GM18517 (cell line): Measurements from ENCODE around the gene ATF6B.
A peak's percentile ranks its signal among the peaks of the same experiment; 100 is the strongest.

Experiments used
- ATAC-seq: cut with Tn5 transposase; IDR thresholded peaks from one replicate; pipeline ENCODE4 v1.9.1; 2021; ENCODE audit warnings: mild to moderate bottlenecking, moderate library complexity; ENCODE audit not compliant: unreplicated experiment

Gene ATF6B

GRCh38 chr6:32132110-32132509, 4.1 kb upstream of the ATF6B start:
- no peak for ATAC-seq

DNA sequence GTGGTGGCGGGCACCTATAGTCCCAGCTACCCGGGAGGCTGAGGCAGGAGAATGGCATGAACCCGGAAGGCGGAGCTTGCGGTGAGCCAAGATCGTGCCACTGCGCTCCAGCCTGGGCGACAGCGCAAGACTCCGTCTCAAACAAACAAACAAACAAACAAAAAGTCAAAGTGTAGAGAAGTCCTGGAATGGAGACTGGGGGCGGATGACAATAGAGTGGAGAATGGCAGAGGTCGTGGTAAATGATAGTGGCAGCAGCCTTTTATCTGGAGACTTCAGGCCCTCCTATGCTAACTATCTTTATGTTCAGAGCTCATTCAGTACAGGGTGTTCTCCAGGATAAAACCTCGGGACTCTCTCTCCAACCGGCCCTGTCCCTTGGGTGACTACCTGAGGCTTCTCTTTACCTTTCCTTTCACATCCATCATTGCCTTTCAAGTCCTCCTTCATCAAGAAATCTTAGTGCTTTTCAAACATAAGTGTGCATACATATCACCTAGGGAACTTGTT, 3.4 kb upstream of the ATF6B start:
- no peak for ATAC-seq

GRCh38 chr6:32129297-32130088, 1.4 kb upstream of the ATF6B start:
- ATAC-seq, result peak; percentile 4

GRCh38 chr6:32128751-32129296, 778 bp upstream of the ATF6B start:
- ATAC-seq, result no peak

- ATAC-seq, result no peak
Observed at GRCh38 chr6:32127409-32127716, 683 bp downstream of the ATF6B start.

- no peak for ATAC-seq
Observed at GRCh38 chr6:32126880-32127279, 1.2 kb downstream of the ATF6B start.

- no peak for ATAC-seq
Observed at GRCh38 chr6:32123681-32124080, 4.4 kb downstream of the ATF6B start.

GRCh38 chr6:32120573-32121059, 7.4 kb downstream of the ATF6B start:
- no peak for ATAC-seq

GRCh38 chr6:32118782-32119628, 9.0 kb downstream of the ATF6B start:
- no peak for ATAC-seq

DNA sequence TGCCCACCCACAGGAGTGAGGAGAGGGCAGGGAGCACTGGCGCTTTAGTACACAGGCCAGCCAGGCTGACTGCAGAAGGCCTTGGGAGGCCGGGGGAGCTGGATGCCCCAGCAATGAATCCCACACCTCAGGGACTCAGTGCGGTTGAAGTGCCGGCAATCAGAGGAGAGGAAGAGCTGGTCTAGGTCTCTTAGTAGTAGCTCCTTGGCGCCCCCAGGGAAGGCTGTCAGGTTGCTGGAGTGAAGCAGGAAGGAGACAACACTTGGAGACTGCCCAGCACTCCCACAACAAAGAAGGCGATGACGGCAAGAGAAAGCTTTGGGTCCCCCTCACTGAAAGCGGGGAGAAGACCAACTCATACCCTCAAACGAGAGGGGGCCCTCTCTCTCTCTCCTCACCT, 10.6 kb downstream of the ATF6B start:
- no peak for ATAC-seq

GRCh38 chr6:32116674-32117073, 11.4 kb downstream of the ATF6B start:
- no peak for ATAC-seq

DNA sequence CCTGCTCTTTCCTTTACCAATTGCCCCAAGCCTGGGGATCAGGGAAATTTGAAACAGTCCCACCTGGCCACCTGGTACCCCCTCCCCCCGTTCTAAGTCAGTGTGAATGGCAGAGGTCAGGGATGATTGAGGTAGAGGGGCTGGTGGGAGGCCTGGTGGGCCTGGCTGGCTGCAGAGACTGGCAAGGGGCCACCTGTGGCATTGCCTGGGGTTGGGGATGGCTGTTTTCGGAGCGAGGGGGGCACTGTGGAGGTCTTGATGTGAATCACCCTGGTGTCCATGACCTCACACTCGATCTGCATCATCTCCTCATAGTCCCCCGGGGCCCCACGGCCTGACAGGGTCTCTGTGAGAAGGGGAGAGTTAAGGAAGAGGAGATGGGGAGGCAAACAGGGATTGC, 12.4 kb downstream of the ATF6B start:
- ATAC-seq, result no peak

DNA sequence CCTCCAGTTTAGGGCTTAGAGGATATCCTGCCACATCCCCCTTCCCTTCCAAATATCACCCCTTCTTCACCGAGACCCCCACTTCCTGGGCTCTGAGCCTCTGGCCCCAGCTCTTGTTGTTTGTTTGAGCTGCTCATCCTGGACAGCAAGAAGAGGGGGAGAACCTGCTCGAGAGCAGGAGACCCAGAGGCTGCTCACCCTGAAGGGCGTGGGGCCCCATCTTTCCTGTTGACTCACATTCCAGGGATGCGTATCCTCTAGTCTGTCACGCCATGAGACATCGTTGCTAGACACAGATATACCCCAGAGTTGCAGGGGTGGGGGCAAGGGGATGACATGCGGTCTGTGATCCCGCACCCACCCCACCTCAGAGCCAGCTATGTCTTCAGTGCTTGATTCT, 13.2 kb downstream of the ATF6B start:
- no peak for ATAC-seq

- ATAC-seq, result no peak
Observed at GRCh38 chr6:32113386-32114352, 14.4 kb downstream of the ATF6B start.

- ATAC-seq, result no peak
Observed at GRCh38 chr6:32112431-32112980, 15.5 kb downstream of the ATF6B start.

GRCh38 chr6:32111424-32112066, 16.5 kb downstream of the ATF6B start:
- ATAC-seq, result no peak

DNA sequence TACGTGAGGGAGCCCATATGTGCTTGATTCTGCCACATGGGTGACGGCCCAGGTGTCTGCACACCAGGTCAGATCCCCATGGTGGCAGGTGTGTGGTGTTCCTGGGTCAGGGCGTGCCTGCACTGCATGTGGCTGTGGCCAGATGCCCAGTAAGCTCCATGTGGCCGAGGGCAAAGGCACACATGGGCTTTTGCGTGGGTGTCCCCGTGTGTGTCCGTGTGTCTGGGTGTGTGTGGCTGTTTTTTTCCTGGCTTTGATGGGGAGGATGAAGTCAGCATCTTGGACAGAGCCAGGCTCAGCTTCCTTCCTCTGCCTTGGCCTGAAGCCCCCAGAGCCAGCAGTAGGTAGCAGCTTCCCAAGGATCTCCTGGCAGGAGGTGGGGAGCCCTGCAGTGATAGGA, 17.4 kb downstream of the ATF6B start:
- ATAC-seq, result no peak

DNA sequence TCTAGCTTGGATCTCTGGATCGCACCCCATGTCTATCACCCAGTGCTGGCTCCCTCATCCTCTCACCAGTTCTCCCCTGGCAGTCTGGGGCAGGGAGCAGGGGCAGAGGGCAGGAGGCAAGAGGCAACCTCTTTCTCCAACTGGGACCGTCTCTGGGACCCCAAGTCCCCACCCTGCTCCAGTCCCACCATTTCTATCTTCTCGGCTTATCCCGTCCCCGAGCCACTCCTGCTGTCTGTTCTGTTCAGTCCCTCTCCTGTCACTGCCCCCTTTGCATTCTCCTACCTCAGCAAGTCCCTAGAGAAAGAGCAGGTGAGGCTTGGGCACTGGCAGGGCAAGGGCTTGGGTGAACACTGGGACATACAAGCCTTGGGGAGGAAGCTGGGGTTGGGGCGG, 18.3 kb downstream of the ATF6B start:
- ATAC-seq, result no peak

- no peak for ATAC-seq
Observed at GRCh38 chr6:32109114-32109764, 18.8 kb downstream of the ATF6B start, which contains the start of gene TNXB. TNXB (minus strand) TSS chr6:32109338; CDS start chr6:32098198, 11,140 bp downstream.
